Epithelial cell of alveolus of lung (primary cell): ENCODE measurements around the gene ETDC. TPM values are rescaled to one million over a fixed set of nuclear protein-coding genes. Genes with fewer than 3 reads are reported as not detected.

Experiments
- total RNA-seq: library from RNA; depleted of rRNA; stranded (reverse); fragments of >200 nt; gene quantifications from 2 replicates; pipeline ENCODE4 v1.2.1, GENCODE V29; 2015

The ETDC gene
- total RNA-seq: not detected in 2 replicates

GRCh38 chrX:135309430-135309923 is at the start of gene ETDC:
Gene ETDC (plus strand): TSS chrX:135309480. CDS start chrX:135309480, 0 bp downstream.

Other genes starting within 250 kb of the ETDC start
- 2.2 and 4.6 TPM in 2 replicates for gene SMIM10L2B, start 210.8 kb upstream of the ETDC start, total RNA-seq
- gene ETDB, start 189.0 kb upstream of the ETDC start, total RNA-seq: not detected in 2 replicates
- gene CT55, start 138.1 kb upstream of the ETDC start, total RNA-seq: not detected in 2 replicates
- not detected in 2 replicates for gene ETDA, start 57.4 kb upstream of the ETDC start, total RNA-seq
- 3.1 and 7.1 TPM in 2 replicates for gene ZNF75D, start 34.6 kb downstream of the ETDC start, total RNA-seq
- gene ZNF449, start 35.3 kb downstream of the ETDC start, total RNA-seq: 3.1 and 3.8 TPM in 2 replicates
- gene SMIM10L2A, start 112.5 kb downstream of the ETDC start, total RNA-seq: 0.08 and 0.26 TPM in 2 replicates
- 2.1 and 3.2 TPM in 2 replicates for gene INTS6L, start 211.2 kb downstream of the ETDC start, total RNA-seq